Sigmoid colon (tissue), 4 donors: Measurements from ENCODE around the gene PP2D1.

Source experiments
- CTCF ChIP-seq, 4 experiments: fragments of 450-650 bp in 3 of 4; fragments of 200-600 bp in 1 of 4; IDR thresholded peaks; one replicate each; pipeline ENCODE4 v1.5.1; 2016 to 2019; ENCODE audit warnings: antibody characterized with exemption in 4 of 4, mild to moderate bottlenecking in 3 of 4, moderate library complexity in 2 of 4
- EP300 ChIP-seq, 4 donors: sonication (generic); formaldehyde crosslinking; IDR thresholded peaks; one replicate each; pipeline ENCODE4 v1.6.1; 2017; ENCODE audit warnings: antibody characterized with exemption in 4 of 4
- POLR2A ChIP-seq, 2 donors: fragments of 450-650 bp; IDR thresholded peaks; one replicate each; pipeline ENCODE4 v1.6.1; 2016; ENCODE audit warnings: antibody characterized with exemption in 2 of 2, mild to moderate bottlenecking in 2 of 2, moderate library complexity in 2 of 2
- POLR2AphosphoS5 ChIP-seq, 4 donors: sonication (generic); formaldehyde crosslinking; IDR thresholded peaks; one replicate each; pipeline ENCODE4 v1.6.1; 2017; ENCODE audit warnings: antibody characterized with exemption in 4 of 4

- TF ChIP-seq EP300 (IDR thresholded peaks at IDR 0.05) (no peak), CTCF (IDR thresholded peaks at IDR 0.05) (no peak), POLR2AphosphoS5 (IDR thresholded peaks at IDR 0.05) (no peak), POLR2A (IDR thresholded peaks at IDR 0.05) (no peak)
Observed at GRCh38 chr3:20027136-20027535, 15.1 kb upstream of the PP2D1 start.
